IMR-90 (cell line): ENCODE results near the gene KLF1. TPM values are rescaled to one million over a fixed set of nuclear protein-coding genes. Genes with fewer than 3 reads are reported as not detected.

ENCODE experiments used
- ATAC-seq: fragments of 200-7000 bp; cut with Tn5 transposase; 2 replicates; pipeline ENCODE4 v1.9.1; 2020; ENCODE audit warnings: low read depth, mild to moderate bottlenecking, moderate library complexity
- BruUV-seq: library from RNA; stranded (reverse); fragments of 400-500 nt; replicated peaks from 2 replicates; lab custom pipeline; 2021; lab: Mats Ljungman, UMichigan
- CTCF ChIA-PET: fragments of 300-600 bp; formaldehyde crosslinking; extraction: SDS; loops from one replicate; lab custom pipeline; 2021; ENCODE audit warnings: antibody characterized with exemption; lab: Yijun Ruan, JAX
- POLR2A ChIA-PET: fragments of 300-600 bp; sonication (Branson Sonifier 250); formaldehyde crosslinking; loops from one replicate; lab custom pipeline; 2022; ENCODE audit warnings: antibody characterized with exemption; ENCODE audit not compliant: unreplicated experiment; lab: Charles Lee
- DNase-seq: peaks from one replicate; pipeline ENCODE4 v3.0.0; 2013
- H2AFZ ChIP-seq: replicated peaks from 2 replicates; pipeline ENCODE3; 2013; ENCODE audit warnings: low read length, mild to moderate bottlenecking; ENCODE audit not compliant: poor library complexity
- H2AK5ac ChIP-seq: 2 replicates; pipeline ENCODE4 v1.6.1; 2013; ENCODE audit warnings: low read depth, low read length, inconsistent platforms
- H2AK9ac ChIP-seq: replicated peaks from 2 replicates; pipeline ENCODE3; 2013; ENCODE audit warnings: mild to moderate bottlenecking, low read depth, low read length, moderate library complexity; ENCODE audit not compliant: poor library complexity
- H2BK120ac ChIP-seq: 2 replicates; pipeline ENCODE4 v1.6.1; 2013; ENCODE audit warnings: low read depth, low read length, inconsistent platforms
- H2BK15ac ChIP-seq: 3 replicates; pipeline ENCODE4 v1.6.1; 2013; ENCODE audit warnings: low read depth, low read length, inconsistent platforms
- H2BK20ac ChIP-seq: 2 replicates; pipeline ENCODE4 v1.6.1; 2013; ENCODE audit warnings: low read depth, mild to moderate bottlenecking, inconsistent platforms, low read length, moderate library complexity
- H2BK5ac ChIP-seq: 2 replicates; pipeline ENCODE4 v1.6.1; 2013; ENCODE audit warnings: mild to moderate bottlenecking, low read depth, low read length, inconsistent platforms; ENCODE audit not compliant: poor library complexity, severe bottlenecking
- H3K14ac ChIP-seq: replicated peaks from 2 replicates; pipeline ENCODE4 v1.6.1; 2013; ENCODE audit warnings: low read depth, low read length, inconsistent platforms
- H3K18ac ChIP-seq: 2 replicates; pipeline ENCODE4 v1.6.1; 2013; ENCODE audit warnings: low read depth, low read length, control low read depth
- H3K23ac ChIP-seq: 2 replicates; pipeline ENCODE4 v1.6.1; 2013; ENCODE audit warnings: low read depth, low read length, inconsistent platforms
- H3K27ac ChIP-seq: 2 replicates; pipeline ENCODE4 v1.5.1; 2013; ENCODE audit warnings: mild to moderate bottlenecking, control low read depth, low read length; ENCODE audit not compliant: insufficient read depth
- H3K27me3 ChIP-seq: 2 replicates; pipeline ENCODE4 v1.6.1; 2013; ENCODE audit warnings: low read length; ENCODE audit not compliant: control insufficient read depth, insufficient read depth
- H3K36me3 ChIP-seq: 2 replicates; pipeline ENCODE4 v1.6.1; 2013; ENCODE audit warnings: low read length, mixed read lengths; ENCODE audit not compliant: control insufficient read depth, insufficient read depth
- H3K4ac ChIP-seq: 2 replicates; pipeline ENCODE4 v1.6.1; 2013; ENCODE audit warnings: low read depth, low read length, inconsistent platforms
- H3K4me1 ChIP-seq: 2 replicates; pipeline ENCODE4 v1.6.1; 2013; ENCODE audit warnings: low read length, mixed read lengths; ENCODE audit not compliant: control insufficient read depth, insufficient read depth
- H3K4me2 ChIP-seq: 2 replicates; pipeline ENCODE4 v1.6.1; 2013; ENCODE audit warnings: low read depth, mild to moderate bottlenecking, control low read depth, low read length, moderate library complexity
- H3K4me3 ChIP-seq: 2 replicates; pipeline ENCODE4 v1.5.1; 2013; ENCODE audit warnings: low read depth, mild to moderate bottlenecking, control low read depth, low read length, moderate library complexity; ENCODE audit not compliant: insufficient read depth
- H3K56ac ChIP-seq: 2 replicates; pipeline ENCODE4 v1.6.1; 2013; ENCODE audit warnings: low read length, inconsistent platforms; ENCODE audit not compliant: insufficient read depth; ENCODE audit errors: extremely low read depth
- H3K79me1 ChIP-seq, 2 experiments: 2 replicates each; pipeline ENCODE4 v1.6.1; 2013; ENCODE audit warnings: low read length in 2 of 2, inconsistent platforms in 1 of 2, low read depth in 1 of 2
- H3K9ac ChIP-seq: 2 replicates; pipeline ENCODE4 v1.6.1; 2013; ENCODE audit warnings: low read depth, low read length, control low read depth
- H3K9me1 ChIP-seq: 2 replicates; pipeline ENCODE4 v1.6.1; 2013; ENCODE audit warnings: low read length, inconsistent platforms; ENCODE audit not compliant: insufficient read depth
- H3K9me3 ChIP-seq: 2 replicates; pipeline ENCODE4 v1.6.1; 2013; ENCODE audit warnings: low read length; ENCODE audit not compliant: control insufficient read depth, insufficient read depth
- H4K20me1 ChIP-seq: 2 replicates; pipeline ENCODE4 v1.6.1; 2013; ENCODE audit warnings: low read length, inconsistent platforms; ENCODE audit not compliant: insufficient read depth
- H4K5ac ChIP-seq: 2 replicates; pipeline ENCODE4 v1.6.1; 2013; ENCODE audit warnings: mild to moderate bottlenecking, low read depth, low read length, control low read depth
- H4K8ac ChIP-seq, 2 experiments: 2 replicates each; pipeline ENCODE4 v1.6.1; 2013; ENCODE audit warnings: low read depth in 2 of 2, low read length in 2 of 2, control low read depth in 1 of 2, inconsistent platforms in 1 of 2
- H4K91ac ChIP-seq: 2 replicates; pipeline ENCODE4 v1.6.1; 2013; ENCODE audit warnings: low read depth, low read length, inconsistent platforms; ENCODE audit not compliant: insufficient read depth
- BHLHE40 ChIP-seq: fragments of 150-350 bp; IDR thresholded peaks from 2 replicates; pipeline ENCODE4 v1.6.1; 2016; ENCODE audit warnings: mild to moderate bottlenecking, low read depth, low read length
- CEBPB ChIP-seq: IDR thresholded peaks from 2 replicates; pipeline ENCODE4 v1.6.1; 2012; ENCODE audit warnings: low read depth, low read length, improper control_type of control experiment
- CHD1 ChIP-seq: IDR thresholded peaks from 2 replicates; pipeline ENCODE4 v1.6.1; 2012; ENCODE audit warnings: low read depth, low read length, improper control_type of control experiment
- FOS ChIP-seq: fragments of 150-350 bp; IDR thresholded peaks from 2 replicates; pipeline ENCODE4 v1.6.1; 2016; ENCODE audit warnings: low read depth, low read length
- MAFK ChIP-seq: IDR thresholded peaks from 2 replicates; pipeline ENCODE4 v1.6.1; 2012; ENCODE audit warnings: low read depth, low read length, improper control_type of control experiment
- MAZ ChIP-seq: IDR thresholded peaks from 2 replicates; pipeline ENCODE4 v1.6.1; 2012; ENCODE audit warnings: low read depth, mild to moderate bottlenecking, low read length, improper control_type of control experiment, moderate library complexity, borderline replicate concordance
- MXI1 ChIP-seq: IDR thresholded peaks from 2 replicates; pipeline ENCODE4 v1.6.1; 2012; ENCODE audit warnings: low read depth, mild to moderate bottlenecking, low read length, moderate library complexity, borderline replicate concordance
- NFE2L2 ChIP-seq: fragments of 150-350 bp; IDR thresholded peaks from 2 replicates; pipeline ENCODE4 v1.6.1; 2016; ENCODE audit warnings: low read depth, mild to moderate bottlenecking, low read length
- POLR2A ChIP-seq: IDR thresholded peaks from 2 replicates; pipeline ENCODE4 v1.6.1; 2012; ENCODE audit warnings: mild to moderate bottlenecking, low read depth, low read length
- RAD21 ChIP-seq: IDR thresholded peaks from 2 replicates; pipeline ENCODE4 v1.6.1; 2012; ENCODE audit warnings: low read length, improper control_type of control experiment
- RCOR1 ChIP-seq: IDR thresholded peaks from 2 replicates; pipeline ENCODE4 v1.6.1; 2012; ENCODE audit warnings: mild to moderate bottlenecking, low read length, improper control_type of control experiment; ENCODE audit not compliant: insufficient replicate concordance
- RFX5 ChIP-seq: IDR thresholded peaks from 2 replicates; pipeline ENCODE4 v1.8.0; 2012; ENCODE audit warnings: low read depth, mild to moderate bottlenecking, low read length, moderate library complexity
- SMC3 ChIP-seq: fragments of 150-350 bp; IDR thresholded peaks from 2 replicates; pipeline ENCODE4 v1.6.1; 2016; ENCODE audit warnings: low read depth, mild to moderate bottlenecking, antibody characterized with exemption, low read length, moderate library complexity
- WGBS, 2 experiments: methylation state at CpG; one replicate each; pipeline versions ENCODE4 v1.1.5 to v1.1.7; 2013; ENCODE audit warnings: missing lambda C conversion rate in 2 of 2; ENCODE audit not compliant: insufficient read length in 1 of 2; ENCODE audit errors: extremely low coverage in 2 of 2; 5-methylcytosine and 5-hydroxymethylcytosine counted together
- dilution Hi-C: fragments of 300-500 bp; cut with HindIII; formaldehyde crosslinking; loops from one replicate; pipeline ENCODE4 v1.14.3; 2018; ENCODE audit warnings: low sequenced_read_pairs; ENCODE audit not compliant: unreplicated experiment
- in situ Hi-C: fragments of 300-500 bp; cut with MboI; formaldehyde crosslinking; loops from 3 replicates; pipeline ENCODE4 v1.14.3; 2019; ENCODE audit warnings: low sequenced_read_pairs, inconsistent platforms, mixed read lengths
- intact Hi-C: fragments of 100-400 bp; cut with micrococcal nuclease; formaldehyde crosslinking; loops from 2 replicates; pipeline ENCODE4 v1.10.0; 2022
- polyA plus RNA-seq, 3 experiments: library from polyadenylated mRNA; depleted of rRNA; stranded (reverse); fragments of >200 nt; gene quantifications; 2 replicates each; pipeline ENCODE4 v1.2.3, GENCODE V29; 2012; ENCODE audit warnings: low replicate concordance in 1 of 3
- total RNA-seq: library from RNA; depleted of rRNA; stranded (reverse); fragments of >200 nt; gene quantifications from 2 replicates; pipeline ENCODE4 v1.2.3, GENCODE V29; 2012
- TF ChIP-seq, protein P1 (sequence below): fragments of 150-350 bp; IDR thresholded peaks from 2 replicates; pipeline ENCODE4 v1.6.1; 2016; ENCODE audit warnings: low read depth, mild to moderate bottlenecking, low read length, moderate library complexity, borderline replicate concordance
- TF ChIP-seq, protein P2 (sequence below): conservative IDR thresholded peaks from 2 replicates; pipeline ENCODE4 v1.5.1; 2012; ENCODE audit warnings: mild to moderate bottlenecking, low read depth, low read length, improper control_type of control experiment
- TF ChIP-seq, protein P3 (sequence below): fragments of 150-350 bp; IDR thresholded peaks from 2 replicates; pipeline ENCODE4 v1.6.1; 2017; ENCODE audit warnings: mild to moderate bottlenecking, antibody characterized with exemption, low read length, low read depth

KLF1 gene
- total and polyA plus RNA-seq, 2 of the 4 experiments (the other 2 are of a cell fraction): not detected

DNA sequence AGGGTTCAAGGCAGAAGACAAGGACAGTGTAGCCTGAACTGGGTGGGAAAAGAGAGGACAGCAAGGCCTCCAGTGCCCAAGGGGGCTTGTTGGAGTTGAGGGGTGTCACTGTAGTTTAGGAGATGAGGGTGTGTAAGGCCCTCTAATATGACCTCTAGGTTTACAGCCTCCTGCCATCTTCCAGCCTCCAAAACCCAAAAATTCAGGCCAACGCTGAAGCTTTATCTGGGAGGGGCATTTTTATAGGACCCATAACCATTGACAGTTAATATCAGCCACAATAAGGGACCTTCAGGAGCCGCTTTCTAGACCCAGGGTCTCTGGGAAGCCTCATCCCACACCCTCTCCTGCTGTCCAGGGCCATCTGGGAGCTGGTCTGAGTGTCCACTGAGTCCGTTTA is 2.8 kb downstream of the KLF1 start:
- ATAC-seq: no peak
- H2BK120ac ChIP-seq: no peak overlapping the region
- DNase-seq: no peak
- H3K79me1 ChIP-seq: peaks cover 0 to 7% of the 10 kb centered on the region in 2 experiments; a peak in 1 of 4 replicates
- dilution Hi-C loops (no loop called here), intact Hi-C loops (no loop called here), in situ Hi-C loops (no loop called here)
- H2AK9ac ChIP-seq: peak overlapping the region; percentile 55
- no peak overlapping the region for H2AK5ac ChIP-seq
- H3K18ac ChIP-seq: no peak overlapping the region
- H3K27ac ChIP-seq: no peak overlapping the region
- H3K23ac ChIP-seq: no peak overlapping the region
- H3K4ac ChIP-seq: no peak overlapping the region
- no CpG with 5 or more reads among the region's 3 CpGs for WGBS, 2 experiments
- H2BK15ac ChIP-seq: no peak overlapping the region
- H3K9ac ChIP-seq: no peak overlapping the region
- H3K56ac ChIP-seq: no peak overlapping the region
- H2BK20ac ChIP-seq: no peak overlapping the region
- H3K9me3 ChIP-seq: peaks cover 13% of the 10 kb centered on the region
- POLR2A ChIA-PET: no interaction called here
- H3K4me3 ChIP-seq: no peak overlapping the region
- H3K9me1 ChIP-seq: no peaks in the 10 kb centered on the region
- peaks cover 40% of the 10 kb centered on the region for H3K27me3 ChIP-seq
- H3K14ac ChIP-seq: no peak overlapping the region
- H4K20me1 ChIP-seq: no peaks in the 10 kb centered on the region
- no peak overlapping the region for H4K5ac ChIP-seq
- H3K36me3 ChIP-seq: no peaks in the 10 kb centered on the region
- no peak overlapping the region for H4K8ac ChIP-seq
- H3K4me1 ChIP-seq: peaks cover 5% of the 10 kb centered on the region; the same call in 1 of the 2 replicates
- TF ChIP-seq CEBPB: no peak
- TF ChIP-seq CHD1: no peak
- TF ChIP-seq, protein P1, sequence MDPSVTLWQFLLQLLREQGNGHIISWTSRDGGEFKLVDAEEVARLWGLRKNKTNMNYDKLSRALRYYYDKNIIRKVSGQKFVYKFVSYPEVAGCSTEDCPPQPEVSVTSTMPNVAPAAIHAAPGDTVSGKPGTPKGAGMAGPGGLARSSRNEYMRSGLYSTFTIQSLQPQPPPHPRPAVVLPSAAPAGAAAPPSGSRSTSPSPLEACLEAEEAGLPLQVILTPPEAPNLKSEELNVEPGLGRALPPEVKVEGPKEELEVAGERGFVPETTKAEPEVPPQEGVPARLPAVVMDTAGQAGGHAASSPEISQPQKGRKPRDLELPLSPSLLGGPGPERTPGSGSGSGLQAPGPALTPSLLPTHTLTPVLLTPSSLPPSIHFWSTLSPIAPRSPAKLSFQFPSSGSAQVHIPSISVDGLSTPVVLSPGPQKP: no peak
- no peak for TF ChIP-seq FOS
- TF ChIP-seq, protein P2, sequence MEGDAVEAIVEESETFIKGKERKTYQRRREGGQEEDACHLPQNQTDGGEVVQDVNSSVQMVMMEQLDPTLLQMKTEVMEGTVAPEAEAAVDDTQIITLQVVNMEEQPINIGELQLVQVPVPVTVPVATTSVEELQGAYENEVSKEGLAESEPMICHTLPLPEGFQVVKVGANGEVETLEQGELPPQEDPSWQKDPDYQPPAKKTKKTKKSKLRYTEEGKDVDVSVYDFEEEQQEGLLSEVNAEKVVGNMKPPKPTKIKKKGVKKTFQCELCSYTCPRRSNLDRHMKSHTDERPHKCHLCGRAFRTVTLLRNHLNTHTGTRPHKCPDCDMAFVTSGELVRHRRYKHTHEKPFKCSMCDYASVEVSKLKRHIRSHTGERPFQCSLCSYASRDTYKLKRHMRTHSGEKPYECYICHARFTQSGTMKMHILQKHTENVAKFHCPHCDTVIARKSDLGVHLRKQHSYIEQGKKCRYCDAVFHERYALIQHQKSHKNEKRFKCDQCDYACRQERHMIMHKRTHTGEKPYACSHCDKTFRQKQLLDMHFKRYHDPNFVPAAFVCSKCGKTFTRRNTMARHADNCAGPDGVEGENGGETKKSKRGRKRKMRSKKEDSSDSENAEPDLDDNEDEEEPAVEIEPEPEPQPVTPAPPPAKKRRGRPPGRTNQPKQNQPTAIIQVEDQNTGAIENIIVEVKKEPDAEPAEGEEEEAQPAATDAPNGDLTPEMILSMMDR: no peak
- TF ChIP-seq RCOR1: no peak
- TF ChIP-seq NFE2L2: no peak
- TF ChIP-seq RFX5: no peak
- no peak for TF ChIP-seq BHLHE40
- no peak for TF ChIP-seq SMC3
- TF ChIP-seq RAD21: no peak
- TF ChIP-seq, protein P3, sequence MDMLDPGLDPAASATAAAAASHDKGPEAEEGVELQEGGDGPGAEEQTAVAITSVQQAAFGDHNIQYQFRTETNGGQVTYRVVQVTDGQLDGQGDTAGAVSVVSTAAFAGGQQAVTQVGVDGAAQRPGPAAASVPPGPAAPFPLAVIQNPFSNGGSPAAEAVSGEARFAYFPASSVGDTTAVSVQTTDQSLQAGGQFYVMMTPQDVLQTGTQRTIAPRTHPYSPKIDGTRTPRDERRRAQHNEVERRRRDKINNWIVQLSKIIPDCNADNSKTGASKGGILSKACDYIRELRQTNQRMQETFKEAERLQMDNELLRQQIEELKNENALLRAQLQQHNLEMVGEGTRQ: no peak
- no peak for TF ChIP-seq POLR2A
- TF ChIP-seq MAFK: no peak
- no peak for TF ChIP-seq MAZ
- TF ChIP-seq MXI1: no peak
- CTCF ChIA-PET: no interaction called here
- no peak overlapping the region for H2BK5ac ChIP-seq
- no TSS peak for BruUV-seq
- H2AFZ ChIP-seq: no peak overlapping the region
- no peak overlapping the region for H3K4me2 ChIP-seq
- no peak overlapping the region for H4K91ac ChIP-seq
